Neural cell (in vitro differentiated cells): ENCODE results near the gene TTC1.

ENCODE experiments used
- CTCF ChIP-seq: fragments of 450-650 bp; IDR thresholded peaks from 2 replicates; pipeline ENCODE4 v1.5.1; 2014; ENCODE audit warnings: antibody characterized with exemption, mild to moderate bottlenecking, moderate library complexity; ENCODE audit not compliant: poor library complexity, severe bottlenecking
- POLR2AphosphoS5 ChIP-seq: IDR thresholded peaks from 2 replicates; pipeline ENCODE4 v1.6.1; 2012
- TF ChIP-seq, protein P1 (sequence below): IDR thresholded peaks from 2 replicates; pipeline ENCODE4 v1.6.1; 2012; ENCODE audit warnings: borderline replicate concordance

DNA sequence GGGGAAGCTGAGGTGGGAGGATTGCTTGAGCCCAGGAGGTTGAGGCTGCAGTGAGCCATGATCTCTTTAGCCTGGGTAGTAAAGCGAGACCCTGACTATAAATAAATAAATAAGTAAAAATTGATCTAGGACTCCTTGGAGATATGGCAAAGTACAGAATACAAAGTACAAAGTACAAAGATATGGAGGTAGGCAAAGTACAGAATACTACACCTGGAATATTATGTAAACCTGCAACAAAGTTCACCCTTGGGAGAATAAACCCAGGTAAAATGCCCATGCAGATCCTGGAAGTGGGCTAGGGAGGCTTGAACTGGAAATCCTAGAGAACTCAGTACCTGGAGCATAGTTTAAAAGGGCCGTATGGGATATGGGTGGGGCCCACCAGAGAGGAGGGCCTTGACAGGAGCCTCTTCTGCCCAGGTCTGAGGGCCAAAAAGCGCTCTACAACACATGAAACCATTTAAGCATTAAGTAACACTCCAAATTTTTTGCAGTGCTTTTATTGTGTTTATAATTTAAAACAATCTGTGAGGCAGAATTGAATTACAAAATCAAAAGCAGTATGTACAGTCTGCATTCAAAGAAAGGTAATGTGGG, 20.7 kb downstream of the TTC1 start:
- no peak for TF ChIP-seq CTCF
- TF ChIP-seq, protein P1, sequence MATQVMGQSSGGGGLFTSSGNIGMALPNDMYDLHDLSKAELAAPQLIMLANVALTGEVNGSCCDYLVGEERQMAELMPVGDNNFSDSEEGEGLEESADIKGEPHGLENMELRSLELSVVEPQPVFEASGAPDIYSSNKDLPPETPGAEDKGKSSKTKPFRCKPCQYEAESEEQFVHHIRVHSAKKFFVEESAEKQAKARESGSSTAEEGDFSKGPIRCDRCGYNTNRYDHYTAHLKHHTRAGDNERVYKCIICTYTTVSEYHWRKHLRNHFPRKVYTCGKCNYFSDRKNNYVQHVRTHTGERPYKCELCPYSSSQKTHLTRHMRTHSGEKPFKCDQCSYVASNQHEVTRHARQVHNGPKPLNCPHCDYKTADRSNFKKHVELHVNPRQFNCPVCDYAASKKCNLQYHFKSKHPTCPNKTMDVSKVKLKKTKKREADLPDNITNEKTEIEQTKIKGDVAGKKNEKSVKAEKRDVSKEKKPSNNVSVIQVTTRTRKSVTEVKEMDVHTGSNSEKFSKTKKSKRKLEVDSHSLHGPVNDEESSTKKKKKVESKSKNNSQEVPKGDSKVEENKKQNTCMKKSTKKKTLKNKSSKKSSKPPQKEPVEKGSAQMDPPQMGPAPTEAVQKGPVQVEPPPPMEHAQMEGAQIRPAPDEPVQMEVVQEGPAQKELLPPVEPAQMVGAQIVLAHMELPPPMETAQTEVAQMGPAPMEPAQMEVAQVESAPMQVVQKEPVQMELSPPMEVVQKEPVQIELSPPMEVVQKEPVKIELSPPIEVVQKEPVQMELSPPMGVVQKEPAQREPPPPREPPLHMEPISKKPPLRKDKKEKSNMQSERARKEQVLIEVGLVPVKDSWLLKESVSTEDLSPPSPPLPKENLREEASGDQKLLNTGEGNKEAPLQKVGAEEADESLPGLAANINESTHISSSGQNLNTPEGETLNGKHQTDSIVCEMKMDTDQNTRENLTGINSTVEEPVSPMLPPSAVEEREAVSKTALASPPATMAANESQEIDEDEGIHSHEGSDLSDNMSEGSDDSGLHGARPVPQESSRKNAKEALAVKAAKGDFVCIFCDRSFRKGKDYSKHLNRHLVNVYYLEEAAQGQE, result no peak
- no peak for TF ChIP-seq POLR2AphosphoS5
